K562 (cell line): ENCODE results near the gene RXRB. TPM values are rescaled to one million over a fixed set of nuclear protein-coding genes. Genes with fewer than 3 reads are reported as not detected.
A peak's percentile ranks its signal among the peaks of the same experiment; 100 is the strongest.

Experiments used
- ATAC-seq: fragments of 200-7000 bp; cut with Tn5 transposase; 3 replicates; pipeline ENCODE4 v1.9.1; 2020; ENCODE audit warnings: moderate library complexity
- BruUV-seq: library from RNA; stranded (reverse); fragments of 400-500 nt; replicated peaks from 2 replicates; lab custom pipeline; 2021; lab: Mats Ljungman, UMichigan
- CTCF ChIA-PET: fragments of 300-600 bp; formaldehyde crosslinking; extraction: SDS; loops from one replicate; lab custom pipeline; 2021; ENCODE audit warnings: low intra/inter-chr PET ratio; lab: Yijun Ruan, JAX
- POLR2A ChIA-PET: fragments of 300-600, 350-650 bp; sonication (Branson Sonifier 250); formaldehyde crosslinking; extraction: SDS; loops from one replicate; lab custom pipeline; 2021; ENCODE audit warnings: antibody characterized with exemption, inconsistent platforms; lab: Yijun Ruan, JAX
- DNase-seq, 4 experiments: peaks; one replicate each; pipeline versions ENCODE4 v3.0.0 to v3.0.0-alpha.2; 2011 to 2018; ENCODE audit warnings: low spot score in 3 of 4, mixed read lengths in 3 of 4; ENCODE audit errors: extremely low read depth in 1 of 4
- FAIRE-seq: peaks from 2 replicates; lab custom pipeline; 2011; peaks lifted over from hg19 to GRCh38; lab: Jason Lieb, UNC
- H2AFZ ChIP-seq: 2 replicates; pipeline ENCODE4 v1.6.0; 2011; ENCODE audit warnings: low read depth, low read length, control low read depth, inconsistent platforms
- H3K27ac ChIP-seq: fragments of 200-600 bp; 3 replicates; pipeline ENCODE4 v1.8.0; 2011; ENCODE audit warnings: low read depth, mild to moderate bottlenecking, control low read depth, inconsistent platforms, low read length, moderate library complexity, mixed read lengths; ENCODE audit errors: extremely low read depth
- H3K27me3 ChIP-seq, 2 experiments: fragments of 300-600 bp in 1 of 2; 2 replicates in 1 of 2; 3 replicates in 1 of 2; pipeline versions ENCODE4 v1.6.0 to v1.8.0; 2011; ENCODE audit warnings: inconsistent platforms in 2 of 2, low read length in 2 of 2, mild to moderate bottlenecking in 1 of 2, mixed read lengths in 1 of 2, moderate library complexity in 1 of 2; ENCODE audit not compliant: control insufficient read depth in 2 of 2, insufficient read depth in 2 of 2
- H3K36me3 ChIP-seq: fragments of 300-600 bp; 3 replicates; pipeline ENCODE4 v1.8.0; 2011; ENCODE audit warnings: mild to moderate bottlenecking, low read length, inconsistent platforms; ENCODE audit not compliant: control insufficient read depth, insufficient read depth
- H3K4me1 ChIP-seq, 2 experiments: fragments of 200-600 bp in 1 of 2; replicated peaks in 1 of 2; 2 replicates in 1 of 2; 3 replicates in 1 of 2; pipeline versions ENCODE4 v1.5.1 to v1.8.0; 2011; ENCODE audit warnings: inconsistent platforms in 2 of 2, low read length in 2 of 2, mild to moderate bottlenecking in 1 of 2, mixed read lengths in 1 of 2, moderate library complexity in 1 of 2; ENCODE audit not compliant: control insufficient read depth in 2 of 2, insufficient read depth in 2 of 2
- H3K4me2 ChIP-seq: 2 replicates; pipeline ENCODE4 v1.6.1; 2011; ENCODE audit warnings: low read length, control low read depth, inconsistent platforms, mixed read lengths; ENCODE audit not compliant: insufficient read depth
- H3K4me3 ChIP-seq: fragments of 200-600 bp; sonication (generic), shearing (Covaris generic); 2 replicates; pipeline ENCODE4 v1.5.1; 2016; ENCODE audit warnings: control low read depth, inconsistent platforms
- H3K79me2 ChIP-seq: fragments of 200-600 bp; 3 replicates; pipeline ENCODE4 v1.8.0; 2011; ENCODE audit warnings: low read length, inconsistent platforms; ENCODE audit not compliant: control insufficient read depth, insufficient read depth
- H3K9ac ChIP-seq, 2 experiments: 2 replicates each; pipeline versions ENCODE4 v1.6.0 to v1.6.1; 2011; ENCODE audit warnings: low read depth in 2 of 2, low read length in 2 of 2, control low read depth in 1 of 2, inconsistent platforms in 1 of 2, mild to moderate bottlenecking in 1 of 2, mixed read lengths in 1 of 2; ENCODE audit not compliant: insufficient read depth in 1 of 2
- H3K9me1 ChIP-seq: one replicate; pipeline ENCODE4 v1.6.0; 2011; ENCODE audit warnings: inconsistent platforms, mild to moderate bottlenecking, low read length, moderate library complexity; ENCODE audit not compliant: control insufficient read depth, insufficient read depth
- H3K9me3 ChIP-seq: replicated peaks from 2 replicates; pipeline ENCODE4 v1.5.1; 2011; ENCODE audit warnings: low read depth, low read length, inconsistent platforms; ENCODE audit not compliant: control insufficient read depth, insufficient read depth
- H4K20me1 ChIP-seq: replicated peaks from 2 replicates; pipeline ENCODE4 v1.6.1; 2011; ENCODE audit warnings: low read length, inconsistent platforms, mixed read lengths; ENCODE audit not compliant: control insufficient read depth, insufficient read depth
- ATF6 ChIP-seq: sonication (generic); formaldehyde crosslinking; IDR thresholded peaks from 2 replicates; pipeline ENCODE4 v1.4.0; 2020; ENCODE audit warnings: mild to moderate bottlenecking, missing genetic modification reagents
- CBFB ChIP-seq: sonication (generic); formaldehyde crosslinking; IDR thresholded peaks from 2 replicates; pipeline ENCODE4 v1.4.0; 2020; ENCODE audit warnings: mild to moderate bottlenecking, missing genetic modification reagents
- CBX2 ChIP-seq: fragments of 200-600 bp; sonication (generic); IDR thresholded peaks from one replicate; pipeline ENCODE4 v1.6.1; 2012; ENCODE audit warnings: mild to moderate bottlenecking, low read length, inconsistent platforms; ENCODE audit not compliant: insufficient read depth, poor library complexity, severe bottlenecking
- CHD4 ChIP-seq: fragments of 200-600 bp; sonication (generic); IDR thresholded peaks from 3 replicates; pipeline ENCODE4 v1.6.1; 2012; ENCODE audit warnings: low read depth, mild to moderate bottlenecking, mixed read lengths, low read length, inconsistent platforms; ENCODE audit not compliant: insufficient read depth, insufficient replicate concordance, poor library complexity, severe bottlenecking
- CTCF ChIP-seq, 3 experiments: IDR thresholded peaks in 2 of 3; conservative IDR thresholded peaks in 1 of 3; 2 replicates each; pipeline ENCODE4 v1.5.1; 2011 to 2012; ENCODE audit warnings: low read length in 3 of 3, mild to moderate bottlenecking in 3 of 3, control low read depth in 2 of 3, improper control_type of control experiment in 1 of 3, inconsistent platforms in 1 of 3, low read depth in 1 of 3, mixed read lengths in 1 of 3, moderate library complexity in 1 of 3; ENCODE audit not compliant: insufficient read depth in 2 of 3
- GABPA ChIP-seq: fragments of 200-800 bp; sonication (Bioruptor generic); conservative IDR thresholded peaks from 2 replicates; pipeline ENCODE4 v1.6.1; 2016; ENCODE audit warnings: low read depth, missing genetic modification characterization, missing compliant biosample characterization
- ILF3 ChIP-seq: fragments of 450-650 bp; IDR thresholded peaks from 2 replicates; pipeline ENCODE4 v1.6.1; 2018; ENCODE audit warnings: antibody characterized with exemption, mild to moderate bottlenecking, moderate library complexity, borderline replicate concordance
- KAT8 ChIP-seq: fragments of 450-650 bp; IDR thresholded peaks from 2 replicates; pipeline ENCODE4 v1.6.1; 2016; ENCODE audit warnings: low read depth, mild to moderate bottlenecking
- LARP7 ChIP-seq: fragments of 450-650 bp; IDR thresholded peaks from 2 replicates; pipeline ENCODE4 v1.6.1; 2016
- MYNN ChIP-seq, 2 experiments: sonication (generic); formaldehyde crosslinking in 1 of 2; IDR thresholded peaks; 2 replicates each; pipeline versions ENCODE4 v1.5.0 to v1.6.1; 2016 to 2020; ENCODE audit warnings: antibody characterized with exemption in 1 of 2, missing genetic modification reagents in 1 of 2
- NFE2L1 ChIP-seq: fragments of 450-650 bp; IDR thresholded peaks from 2 replicates; pipeline ENCODE4 v1.6.1; 2016; ENCODE audit warnings: missing genetic modification characterization, low read depth, mild to moderate bottlenecking, missing compliant biosample characterization, moderate library complexity, borderline replicate concordance
- SLC30A9 ChIP-seq: fragments of 250-450 bp; sonication (Bioruptor Pico); IDR thresholded peaks from 2 replicates; pipeline ENCODE4 v1.8.0; 2022; ENCODE audit warnings: mild to moderate bottlenecking, moderate library complexity
- SMAD4 ChIP-seq: fragments of 250-450 bp; sonication (Bioruptor Pico); conservative IDR thresholded peaks from 2 replicates; pipeline ENCODE4 v1.8.0; 2021; ENCODE audit warnings: inconsistent platforms, mild to moderate bottlenecking, moderate library complexity
- SMARCE1 ChIP-seq: fragments of 450-650 bp; IDR thresholded peaks from 2 replicates; pipeline ENCODE4 v1.7.1; 2016; ENCODE audit warnings: mild to moderate bottlenecking
- TAF1 ChIP-seq: IDR thresholded peaks from 2 replicates; pipeline ENCODE4 v1.6.1; 2011; ENCODE audit warnings: mild to moderate bottlenecking, low read length, moderate library complexity; ENCODE audit not compliant: insufficient read depth, control insufficient read depth, severe bottlenecking; ENCODE audit errors: extremely low read depth
- TFAM ChIP-seq: fragments of 250-450 bp; sonication (Bioruptor Pico); conservative IDR thresholded peaks from 2 replicates; pipeline ENCODE4 v1.5.0; 2021; ENCODE audit warnings: mild to moderate bottlenecking, moderate library complexity
- ZNF232 ChIP-seq: sonication (generic); formaldehyde crosslinking; IDR thresholded peaks from 2 replicates; pipeline ENCODE4 v1.8.0; 2022; ENCODE audit warnings: mild to moderate bottlenecking, missing genetic modification reagents
- WGBS: fragments of 100-300 bp; shearing (Covaris generic); methylation state at CpG from one replicate; pipeline ENCODE4 v1.1.6; 2016; ENCODE audit warnings: low coverage, mixed read lengths; ENCODE audit not compliant: insufficient coverage; ENCODE audit errors: missing lambda C conversion rate; 5-methylcytosine and 5-hydroxymethylcytosine counted together
- in situ Hi-C: fragments of 300-500 bp; cut with MboI; formaldehyde crosslinking; loops from 4 replicates; pipeline ENCODE4 v1.15.0; 2018; ENCODE audit warnings: inconsistent platforms, mixed read lengths
- intact Hi-C: fragments of 100-400 bp; cut with micrococcal nuclease; formaldehyde crosslinking; loops from 2 replicates; pipeline ENCODE4 v1.14.2; 2022
- polyA plus RNA-seq, 8 experiments: library from polyadenylated mRNA; depleted of rRNA in 4 of 8; stranded (reverse) in 5 of 8; unstranded in 3 of 8; fragments of >200 nt; fragmentation: Nextera tagmentation in 2 of 8; fragmentation: Illumina TruSeq in 1 of 8; extraction: Ambion mirVana in 2 of 8; extraction: Trizol in 1 of 8; gene quantifications; 2 replicates each; pipeline versions ENCODE4 v1.2.1 to v1.2.3, GENCODE V29; 2011 to 2014; ENCODE audit warnings: inconsistent platforms in 1 of 8, missing spikeins in 1 of 8
- total RNA-seq, 7 experiments: library from RNA; depleted of rRNA in 6 of 7; stranded (reverse); fragments of >200 nt in 6 of 7; fragmentation: Illumina TruSeq in 2 of 7; extraction: Trizol in 2 of 7; gene quantifications; 2 replicates each; pipeline versions ENCODE4 v1.2.1 to v1.2.3, GENCODE V29; 2011 to 2021; ENCODE audit warnings: low replicate concordance in 1 of 7
- TF ChIP-seq, protein P1 (sequence below): fragments of 250-450 bp; sonication (Bioruptor Pico); IDR thresholded peaks from 2 replicates; pipeline ENCODE4 v1.4.0; 2020; ENCODE audit warnings: borderline replicate concordance

Gene RXRB
- total and polyA plus RNA-seq, 9 of the 15 experiments (the other 6 are each of a cell fraction or from before 2014, with no cell fraction given): 0.76 to 35.5 (median 18.4) TPM

- Histone ChIP-seq H3K9ac (peak overlapping the region in 1 of 2 experiments; percentile 69; a peak in 1 of 4 replicates), H3K4me3 (no peak overlapping the region), H3K4me1 (peaks cover 1 to 34% of the 10 kb centered on the region in 2 experiments; a peak in 2 of 5 replicates), H3K9me3 (no peaks in the 10 kb centered on the region), H3K27me3 (peaks cover 5 to 11% of the 10 kb centered on the region in 2 experiments; a peak in 3 of 5 replicates), H3K9me1 (no peaks in the 10 kb centered on the region)
- ChIA-PET CTCF (no interaction called here), POLR2A (interaction anchor here (1.2 kb wide), 1 partner anchor 34 kb away, joined by 3 read pairs; no protein-coding TSS in a partner anchor)
- no peak for FAIRE-seq
- intact Hi-C loops: no loop called here
- in situ Hi-C loops: no loop called here
- BruUV-seq: no TSS peak
- TF ChIP-seq LARP7: no peak
- no peak for TF ChIP-seq ATF6 (CRISPR knock-in tag)
- no peak for TF ChIP-seq MYNN (IDR thresholded peaks at IDR 0.05)
- TF ChIP-seq MYNN (CRISPR knock-in tag; IDR thresholded peaks at IDR 0.05): no peak
- TF ChIP-seq CHD4: no peak
- no peak for TF ChIP-seq CTCF (IDR thresholded peaks at IDR 0.05 in 2 of 3, conservative IDR thresholded peaks at IDR 0.05 in 1 of 3; ENCODE audit: insufficient read depth in 2 of 3, low read depth in 1 of 3, low read length in 3 of 3)
- no peak for TF ChIP-seq CBX2
- TF ChIP-seq, protein P1, sequence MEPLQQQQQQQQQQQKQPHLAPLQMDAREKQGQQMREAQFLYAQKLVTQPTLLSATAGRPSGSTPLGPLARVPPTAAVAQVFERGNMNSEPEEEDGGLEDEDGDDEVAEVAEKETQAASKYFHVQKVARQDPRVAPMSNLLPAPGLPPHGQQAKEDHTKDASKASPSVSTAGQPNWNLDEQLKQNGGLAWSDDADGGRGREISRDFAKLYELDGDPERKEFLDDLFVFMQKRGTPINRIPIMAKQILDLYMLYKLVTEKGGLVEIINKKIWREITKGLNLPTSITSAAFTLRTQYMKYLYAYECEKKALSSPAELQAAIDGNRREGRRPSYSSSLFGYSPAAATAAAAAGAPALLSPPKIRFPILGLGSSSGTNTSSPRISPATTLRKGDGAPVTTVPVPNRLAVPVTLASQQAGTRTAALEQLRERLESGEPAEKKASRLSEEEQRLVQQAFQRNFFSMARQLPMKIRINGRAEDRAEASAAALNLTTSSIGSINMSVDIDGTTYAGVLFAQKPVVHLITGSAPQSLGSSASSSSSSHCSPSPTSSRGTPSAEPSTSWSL (CRISPR knock-in tag): no peak
- TF ChIP-seq NFE2L1 (tag): no peak
- no peak for TF ChIP-seq KAT8
- no peak for TF ChIP-seq TFAM
- TF ChIP-seq CBFB (CRISPR knock-in tag): no peak
- no peak for TF ChIP-seq SMAD4
- TF ChIP-seq SLC30A9 (CRISPR knock-in tag): no peak
- no peak for TF ChIP-seq GABPA (tag)
- no peak for TF ChIP-seq TAF1
- TF ChIP-seq SMARCE1: no peak
- no peak for TF ChIP-seq ZNF232 (CRISPR knock-in tag)
- TF ChIP-seq ILF3: no peak
- TF ChIP-seq, all 486 proteins: peak for 0
- DNase-seq (peak in 1 of 4 experiments; percentile 23), ATAC-seq (peak; percentile 8)
- Histone ChIP-seq H3K27ac (no peak overlapping the region), H3K4me2 (no peak overlapping the region), H3K36me3 (peaks cover 28% of the 10 kb centered on the region; the same call in 2 of the 3 replicates), H4K20me1 (no peaks in the 10 kb centered on the region), H2AFZ (no peak overlapping the region), H3K79me2 (peaks cover 3% of the 10 kb centered on the region; the same call in 2 of the 3 replicates)
- 9% methylated on average over 9 of the region's 9 CpGs for WGBS
Observed at GRCh38 chr6:33213989-33214335, 13.5 kb upstream of the RXRB start.
